GM21367 (cell line): ENCODE results near the gene ZBTB2.
A peak's percentile ranks its signal among the peaks of the same experiment; 100 is the strongest.

Source experiments
- ATAC-seq: cut with Tn5 transposase; IDR thresholded peaks from one replicate; pipeline ENCODE4 v1.9.1; 2021; ENCODE audit not compliant: unreplicated experiment

Gene ZBTB2, protein sequence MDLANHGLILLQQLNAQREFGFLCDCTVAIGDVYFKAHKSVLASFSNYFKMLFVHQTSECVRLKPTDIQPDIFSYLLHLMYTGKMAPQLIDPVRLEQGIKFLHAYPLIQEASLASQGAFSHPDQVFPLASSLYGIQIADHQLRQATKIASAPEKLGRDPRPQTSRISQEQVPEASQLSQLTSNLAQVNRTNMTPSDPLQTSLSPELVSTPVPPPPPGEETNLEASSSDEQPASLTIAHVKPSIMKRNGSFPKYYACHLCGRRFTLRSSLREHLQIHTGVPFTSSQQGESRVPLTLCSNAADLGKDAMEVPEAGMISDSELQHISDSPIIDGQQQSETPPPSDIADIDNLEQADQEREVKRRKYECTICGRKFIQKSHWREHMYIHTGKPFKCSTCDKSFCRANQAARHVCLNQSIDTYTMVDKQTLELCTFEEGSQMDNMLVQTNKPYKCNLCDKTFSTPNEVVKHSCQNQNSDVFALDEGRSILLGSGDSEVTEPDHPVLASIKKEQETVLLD

DNA sequence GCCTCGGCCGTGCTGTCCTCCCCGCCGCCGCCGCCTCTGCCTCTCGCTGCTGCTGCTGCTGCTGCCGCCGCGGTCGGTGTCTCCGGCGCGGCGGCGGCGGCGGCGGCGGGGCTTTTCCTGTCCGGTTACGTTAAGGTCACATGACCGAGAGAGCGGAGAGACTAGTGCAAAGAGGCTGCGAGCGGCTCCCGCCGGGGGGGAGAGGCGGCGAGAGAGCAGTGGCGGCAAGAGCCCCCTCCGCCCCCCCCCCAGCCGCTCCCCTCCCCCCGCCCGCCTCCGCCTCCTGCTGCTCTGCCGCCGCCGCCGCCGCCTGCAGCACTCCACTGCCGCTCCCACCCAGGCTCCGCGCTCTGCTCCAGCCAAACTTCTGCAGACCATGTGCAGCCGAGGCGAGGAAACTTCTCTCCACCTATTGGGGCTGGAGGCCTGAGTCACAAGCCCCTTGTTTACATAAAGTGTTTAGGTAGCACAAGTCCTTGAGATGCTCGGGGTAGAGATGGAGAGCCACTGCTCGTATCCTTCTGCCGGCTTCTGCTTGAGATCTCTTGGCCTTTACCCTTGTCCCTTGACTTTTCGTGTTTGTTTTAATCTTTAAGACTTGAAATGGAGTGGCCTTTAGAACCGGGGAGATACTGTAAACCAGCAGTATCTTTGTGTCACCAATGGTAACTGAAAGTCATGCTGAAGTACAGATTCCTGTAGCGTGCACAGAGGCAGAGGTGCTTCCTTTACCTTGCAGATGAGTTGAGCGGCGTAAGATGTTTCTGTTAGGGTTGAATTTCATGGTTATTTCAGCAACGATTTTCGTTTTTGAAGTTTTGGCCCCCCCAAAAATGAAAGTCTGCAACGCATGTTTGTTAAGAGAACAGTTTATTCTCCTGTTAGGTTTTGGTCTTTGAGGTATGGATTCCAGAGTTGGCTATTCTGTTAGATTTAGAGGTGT is at the start of gene ZBTB2:
Gene ZBTB2 (minus strand): TSS at position 89 of the 943 bp plus-strand sequence. CDS start 17,922 bp downstream, outside the sequence.
- ATAC-seq, result peak; percentile 9

DNA sequence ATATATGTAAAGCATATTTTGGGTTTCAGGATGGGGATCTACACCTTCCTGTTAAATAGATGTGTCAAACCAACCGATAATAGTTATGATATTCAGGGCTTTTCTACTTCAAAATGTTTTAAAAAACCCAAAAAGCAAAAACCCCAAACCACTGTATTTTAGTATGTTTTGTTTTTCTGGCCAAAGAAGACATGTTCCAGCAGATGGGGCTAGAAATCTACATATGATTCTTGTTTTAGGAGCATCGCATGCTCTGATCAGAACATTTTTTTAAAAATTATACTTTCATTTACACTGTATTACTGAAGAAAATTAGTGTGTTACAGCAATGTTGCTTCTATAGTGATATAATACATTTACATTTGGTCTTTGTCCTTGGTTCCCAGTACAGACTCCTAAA is 49.6 kb upstream of the ZBTB2 start:
- ATAC-seq, result peak; percentile 47

DNA sequence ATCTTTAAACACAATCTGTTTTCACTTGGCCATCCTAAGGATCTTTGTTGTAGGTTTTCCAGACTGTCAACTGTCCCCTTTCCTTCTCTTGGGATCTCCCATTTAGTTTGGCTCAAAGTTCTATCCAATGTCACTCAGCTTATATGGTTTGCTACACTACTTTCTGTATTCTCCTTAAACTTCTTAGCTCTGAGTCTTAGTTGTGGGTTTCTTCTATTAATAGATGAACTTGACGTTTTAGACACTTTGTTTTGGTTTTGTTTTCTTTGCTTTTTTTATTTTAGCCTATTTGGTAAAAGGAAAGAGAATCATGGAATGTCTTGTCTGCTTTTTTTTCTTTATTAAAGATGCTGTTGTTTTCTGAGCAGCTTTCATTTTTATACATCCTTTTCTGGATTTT is 49.1 kb upstream of the ZBTB2 start:
- peak; percentile 59 for ATAC-seq

DNA sequence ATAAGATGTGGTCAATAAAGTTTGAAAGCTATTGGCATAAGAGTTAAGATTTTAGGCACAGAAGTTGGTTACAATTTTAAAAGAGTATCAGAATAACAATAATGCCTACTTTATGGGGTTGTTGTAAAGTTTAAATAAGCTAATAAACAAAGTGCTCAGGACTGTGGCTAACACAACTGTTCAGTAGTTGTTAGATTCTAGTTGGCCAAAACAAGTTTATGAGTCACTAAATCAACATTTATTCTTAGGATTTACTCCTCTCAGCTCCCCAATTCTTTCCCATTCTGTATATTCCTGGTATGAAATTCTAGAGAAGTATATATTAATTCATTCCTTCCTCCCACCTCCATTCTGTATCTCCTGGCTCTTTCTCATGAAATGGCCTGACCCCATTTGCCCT is 46.0 kb upstream of the ZBTB2 start:
- no peak for ATAC-seq

DNA sequence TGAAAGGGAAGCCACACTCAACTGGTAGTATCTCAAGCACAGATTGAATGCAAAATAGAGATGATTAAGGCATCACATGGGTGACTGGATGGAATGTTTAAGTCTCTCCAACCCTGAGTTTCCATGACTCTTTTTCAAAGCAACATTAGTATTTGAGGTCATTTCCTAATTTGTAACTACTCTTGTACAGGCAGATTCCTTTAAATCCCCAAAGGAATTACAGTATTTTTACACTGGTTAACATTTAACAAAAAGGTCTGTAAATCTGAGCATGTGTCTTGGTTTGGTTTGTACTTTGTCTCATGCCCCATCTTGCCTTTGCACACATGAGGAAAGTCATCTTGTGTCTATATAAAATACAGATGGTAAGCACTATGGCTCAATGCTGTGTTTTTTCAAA is 45.4 kb upstream of the ZBTB2 start:
- no peak for ATAC-seq

DNA sequence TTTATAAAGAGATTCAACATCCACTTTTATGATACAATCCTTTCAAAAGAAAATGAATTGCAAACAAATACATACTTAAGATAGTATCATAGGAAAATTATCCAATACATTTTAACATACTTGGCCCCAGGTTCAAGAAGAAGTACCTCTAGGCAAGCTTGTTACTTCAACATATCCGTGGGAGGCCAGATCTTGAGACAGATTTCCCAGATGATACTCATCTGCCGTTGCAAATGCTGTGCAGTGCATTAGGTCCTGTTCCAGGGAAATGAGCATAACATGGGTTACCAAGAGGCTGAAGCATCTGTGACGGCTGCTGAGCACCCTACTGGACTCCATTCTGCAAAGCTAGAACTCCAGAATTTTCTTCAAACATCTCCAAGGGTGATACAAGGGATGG is 44.9 kb upstream of the ZBTB2 start:
- ATAC-seq, result no peak

DNA sequence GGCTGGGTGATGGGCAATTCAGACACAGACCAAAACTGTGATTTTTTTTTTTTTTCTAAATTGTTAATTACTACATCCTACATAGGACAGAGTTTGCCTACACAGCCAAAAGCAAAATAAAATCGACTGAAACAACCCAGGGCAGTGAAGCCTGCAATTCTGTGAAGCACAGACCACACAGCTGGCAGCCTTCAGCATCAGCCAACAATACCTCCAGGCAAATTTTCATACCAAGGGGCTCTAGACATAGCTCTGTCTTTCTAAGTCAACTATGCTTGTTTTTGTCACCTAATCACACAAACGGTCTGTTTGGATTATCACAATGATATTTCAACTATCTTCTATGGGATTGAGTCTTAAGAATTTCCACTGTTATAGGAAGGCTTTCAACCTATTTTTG is 43.0 kb upstream of the ZBTB2 start:
- no peak for ATAC-seq

DNA sequence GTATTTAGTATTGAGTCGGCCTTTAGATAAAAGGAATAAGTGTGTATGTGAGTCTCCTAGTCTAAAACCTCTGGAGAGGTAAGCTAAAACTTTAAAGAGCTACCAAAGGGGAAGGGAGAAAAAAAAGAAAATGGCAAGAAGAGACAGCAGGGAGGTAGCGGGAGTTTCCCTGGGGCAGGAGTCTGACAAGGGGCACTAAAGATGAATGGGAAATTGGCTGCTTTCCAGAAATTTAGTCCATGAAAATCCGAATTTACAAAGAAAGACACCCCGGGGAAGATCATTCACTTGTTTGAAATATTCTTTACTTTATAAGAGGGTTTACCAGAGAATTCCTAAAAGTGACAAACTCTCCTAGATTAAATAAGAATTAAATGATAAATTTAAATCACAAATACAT is 41.3 kb upstream of the ZBTB2 start:
- no peak for ATAC-seq

DNA sequence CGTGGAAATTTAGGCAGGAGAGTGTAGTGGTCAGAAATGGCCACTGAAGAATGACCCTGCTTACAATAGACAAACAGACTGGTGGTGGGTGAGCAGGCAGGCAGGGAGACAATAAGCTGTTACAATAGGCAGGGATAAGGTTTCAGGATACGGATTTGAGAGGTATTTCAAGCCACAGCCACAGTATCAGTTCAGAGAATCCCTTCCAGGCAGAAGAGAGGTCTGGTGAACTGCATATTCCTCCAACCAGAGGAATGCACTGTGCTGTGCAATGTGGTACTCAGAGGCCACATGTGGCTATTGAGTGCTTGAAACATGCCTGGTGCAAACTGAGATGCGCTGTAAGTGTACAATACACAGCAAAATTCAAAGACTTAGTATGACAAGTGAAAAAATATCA is 40.0 kb upstream of the ZBTB2 start:
- ATAC-seq, result no peak

DNA sequence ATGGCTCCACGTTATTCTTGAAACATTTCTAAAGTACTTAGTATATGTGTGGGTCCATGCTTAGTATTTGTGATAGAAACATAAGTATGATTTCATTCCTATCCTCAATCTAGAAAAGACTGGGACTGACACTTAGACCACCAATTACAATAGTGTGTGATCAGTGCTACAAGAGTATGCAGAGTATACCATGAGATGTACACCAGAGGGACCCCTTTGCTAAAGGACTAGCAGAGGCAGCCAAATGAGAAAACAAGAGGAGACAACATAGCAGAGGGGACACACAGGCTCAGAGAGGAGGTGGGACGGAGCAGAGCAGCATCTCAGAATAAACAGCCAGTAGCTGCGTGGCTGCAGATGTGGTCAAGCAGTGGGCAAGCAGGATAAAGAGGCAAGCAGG is 39.5 kb upstream of the ZBTB2 start:
- ATAC-seq, result no peak

DNA sequence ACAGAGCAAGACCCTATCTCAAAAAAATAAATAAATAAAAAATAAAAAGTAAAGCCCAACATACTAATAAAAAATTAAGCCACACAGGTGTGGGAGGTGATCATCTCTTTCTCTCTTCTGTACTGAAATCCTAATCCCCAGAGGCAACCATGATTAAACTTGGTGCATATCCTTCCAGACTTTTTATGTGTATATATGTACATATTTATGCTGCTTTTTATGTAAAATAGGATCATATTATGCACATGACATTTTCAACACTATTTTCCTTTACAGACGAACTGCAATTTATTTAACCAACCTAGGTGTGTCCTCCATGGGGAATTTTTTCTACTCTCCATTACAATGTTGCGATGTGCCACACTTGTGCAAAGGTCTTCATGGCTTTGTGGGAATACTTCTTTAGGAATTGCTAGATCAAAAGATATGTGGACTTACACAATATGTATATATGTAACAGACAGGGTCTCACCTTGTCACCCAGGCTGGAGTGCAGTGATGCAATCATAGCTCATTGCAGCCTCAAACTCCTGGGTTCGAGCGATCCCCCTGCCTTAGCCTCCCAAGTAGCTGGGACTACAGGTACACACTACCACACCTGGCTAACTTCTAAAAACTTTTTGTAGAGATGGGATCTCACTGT is 36.9 kb upstream of the ZBTB2 start:
- ATAC-seq, result no peak

DNA sequence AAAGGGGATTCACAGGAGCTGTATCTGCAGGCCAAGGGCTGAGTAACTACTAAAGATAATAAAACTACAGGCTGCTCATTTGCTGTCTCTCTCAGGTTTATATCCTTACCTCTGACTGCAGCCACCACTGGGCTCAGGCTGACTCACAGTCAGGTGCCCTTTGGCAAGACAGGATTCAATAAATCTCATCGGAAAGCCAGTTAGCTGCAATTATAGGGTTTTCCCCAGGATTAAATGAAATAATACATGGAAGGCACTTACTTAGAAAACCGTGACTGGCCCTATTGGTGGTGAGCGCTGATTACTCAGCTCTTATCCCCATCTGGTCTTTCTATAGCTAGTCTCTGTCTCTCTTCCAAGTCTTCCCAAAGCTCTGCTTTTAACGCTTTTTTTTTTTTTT is 34.2 kb upstream of the ZBTB2 start:
- ATAC-seq, result no peak

DNA sequence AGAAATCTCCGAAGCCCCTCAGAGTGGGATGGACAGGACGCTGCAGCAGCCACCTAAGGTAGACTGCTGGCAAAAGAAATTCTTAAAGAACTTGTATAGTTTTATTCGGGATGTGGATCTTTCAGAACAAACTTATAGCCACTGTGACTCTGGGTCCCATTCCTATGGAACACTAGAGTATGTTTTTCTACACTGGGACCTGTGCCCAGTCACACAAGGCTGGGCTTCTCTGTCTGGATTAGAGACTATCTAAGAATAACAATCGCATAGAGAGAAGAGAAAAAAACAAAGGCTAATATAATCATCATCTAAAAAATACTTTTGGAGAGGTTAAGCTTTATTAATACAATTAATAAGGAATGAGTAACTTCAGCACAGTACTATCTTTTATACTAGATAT is 31.6 kb upstream of the ZBTB2 start:
- no peak for ATAC-seq

DNA sequence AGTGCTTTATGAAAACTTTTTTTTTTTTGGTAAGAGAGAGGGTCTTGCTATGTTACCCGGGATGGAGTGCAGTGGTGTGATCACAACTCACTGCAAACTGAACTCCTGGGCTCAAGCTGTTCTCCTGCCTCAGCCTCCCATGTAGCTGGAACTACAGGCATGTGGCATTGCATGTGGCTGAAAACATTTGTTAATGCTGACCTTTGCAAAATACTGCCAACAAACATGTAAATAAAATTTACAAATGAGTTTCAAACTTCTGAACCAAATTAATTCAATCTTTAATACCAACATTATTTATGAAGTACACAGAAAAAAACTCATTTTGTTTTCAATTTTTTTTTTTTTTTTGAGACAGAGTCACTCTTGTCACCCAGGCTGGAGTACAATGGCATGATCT is 26.1 kb upstream of the ZBTB2 start:
- ATAC-seq, result no peak

DNA sequence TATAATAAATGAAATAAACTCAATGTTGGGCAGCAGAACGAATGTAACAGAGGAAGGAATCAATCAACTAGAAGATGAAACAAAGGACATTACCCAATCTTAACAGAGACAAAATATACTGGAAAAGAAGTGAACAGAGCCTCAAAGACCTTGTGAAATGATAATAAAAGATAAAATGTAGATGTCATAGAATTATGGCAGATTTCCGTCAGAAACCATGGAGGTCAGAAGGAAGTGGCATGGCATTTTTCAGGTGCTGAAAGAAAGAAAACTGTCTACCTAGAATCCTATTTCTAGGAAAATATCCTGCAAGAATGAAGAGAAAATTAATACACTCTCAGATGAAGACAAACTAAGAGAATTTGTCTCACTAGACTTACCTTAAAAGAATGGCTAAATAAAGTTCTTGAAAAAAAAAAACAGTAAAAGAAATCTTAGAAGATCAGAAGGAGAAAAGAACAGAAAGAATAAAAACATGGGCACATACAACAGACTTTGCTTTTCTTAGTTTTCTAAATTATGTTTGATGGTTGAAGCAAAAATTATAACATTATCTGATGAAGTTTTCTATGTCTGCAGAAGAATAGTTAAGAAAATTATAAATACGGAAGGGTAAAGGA is 23.4 kb upstream of the ZBTB2 start:
- no peak for ATAC-seq

DNA sequence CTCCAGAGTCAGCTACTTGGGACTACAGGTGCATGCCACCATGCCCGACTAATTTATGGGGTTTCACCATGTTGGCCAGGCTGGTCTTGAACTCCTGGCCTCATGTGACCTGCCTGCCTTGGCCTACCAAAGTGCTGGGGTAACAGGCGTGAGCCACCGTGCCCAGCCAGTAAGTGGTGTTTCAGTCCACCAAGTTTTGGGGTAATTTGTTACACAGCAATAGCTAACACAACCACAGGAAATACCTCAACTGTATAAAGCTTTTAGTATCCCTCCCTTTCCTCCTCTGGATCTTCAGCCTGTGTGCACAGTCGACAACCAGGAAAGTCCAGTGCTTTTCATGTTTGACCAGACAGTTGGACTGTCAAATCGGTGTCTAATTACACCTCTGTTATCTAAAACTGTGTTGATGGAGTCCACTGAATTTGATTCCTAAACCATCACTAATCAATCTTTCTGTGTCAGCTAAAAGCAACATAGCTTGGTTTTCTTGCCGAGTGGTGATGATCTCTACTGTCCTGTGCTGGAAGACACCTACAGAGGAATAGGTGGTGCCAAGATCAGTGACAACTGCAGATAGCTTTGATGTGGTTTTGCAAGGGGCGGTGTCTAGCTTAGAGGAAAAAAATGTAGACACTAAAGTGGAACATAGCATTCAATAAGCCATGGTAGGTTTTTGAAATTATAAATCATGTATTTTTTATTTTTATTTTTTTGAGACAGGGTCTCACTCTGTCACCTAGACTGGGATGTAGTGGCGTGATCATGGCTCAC is 22.2 kb upstream of the ZBTB2 start:
- ATAC-seq, result no peak

DNA sequence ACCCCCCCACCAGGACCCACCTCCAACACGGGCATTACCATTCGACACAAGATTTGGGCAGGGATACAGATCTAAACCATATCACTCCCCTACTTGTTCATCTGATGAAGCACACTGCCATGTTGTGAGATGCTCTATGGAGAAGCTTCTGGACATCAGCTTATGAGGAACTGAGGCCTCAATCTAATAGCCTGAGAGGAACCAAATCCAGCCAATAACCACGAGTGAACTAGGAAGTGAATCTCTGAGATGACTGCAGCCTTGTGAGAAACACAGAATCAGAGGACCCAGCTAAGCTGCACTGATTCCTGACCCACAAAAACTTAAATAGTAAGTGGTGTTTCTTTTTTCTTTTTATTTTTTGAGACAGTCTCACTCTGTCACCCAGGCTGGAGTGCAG is 21.6 kb upstream of the ZBTB2 start:
- ATAC-seq, result no peak

DNA sequence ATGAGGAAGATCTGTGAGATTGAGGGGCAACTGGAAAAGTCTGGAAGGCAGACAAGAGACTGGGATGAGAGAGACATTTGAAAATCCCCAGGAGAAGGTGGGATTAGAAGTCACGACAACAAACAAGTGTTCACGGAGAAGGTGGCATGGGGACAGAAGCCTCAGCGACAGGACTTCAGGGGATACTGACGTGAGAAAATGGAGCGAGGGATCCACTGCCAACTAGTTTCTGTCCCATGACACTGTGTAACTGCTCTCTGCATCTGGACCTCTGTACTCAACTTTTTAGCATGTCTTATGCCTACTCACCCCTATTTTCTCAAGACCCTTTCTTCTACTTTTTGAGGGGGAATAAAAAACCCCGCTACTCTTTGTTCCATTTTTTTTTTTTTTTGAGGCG is 18.3 kb upstream of the ZBTB2 start:
- no peak for ATAC-seq

DNA sequence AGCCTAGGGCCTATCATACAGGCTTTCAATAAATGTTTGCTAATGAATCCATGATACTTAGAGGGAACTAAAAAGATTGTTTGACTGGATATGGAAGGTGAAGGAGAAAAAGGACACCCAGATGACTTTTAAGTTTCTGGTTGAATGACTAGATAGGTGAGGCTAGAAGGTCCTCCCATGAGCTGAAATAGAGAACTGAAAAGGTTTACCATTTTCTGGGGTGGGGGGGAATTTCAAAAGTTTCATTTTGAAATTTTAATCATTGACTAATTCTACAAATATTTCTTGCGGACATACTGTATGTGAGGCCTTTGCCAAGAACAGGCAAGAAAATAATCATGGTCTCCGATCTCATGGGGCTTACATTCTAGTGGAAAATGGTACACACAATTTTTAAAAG is 17.9 kb upstream of the ZBTB2 start:
- peak; percentile 62 for ATAC-seq

DNA sequence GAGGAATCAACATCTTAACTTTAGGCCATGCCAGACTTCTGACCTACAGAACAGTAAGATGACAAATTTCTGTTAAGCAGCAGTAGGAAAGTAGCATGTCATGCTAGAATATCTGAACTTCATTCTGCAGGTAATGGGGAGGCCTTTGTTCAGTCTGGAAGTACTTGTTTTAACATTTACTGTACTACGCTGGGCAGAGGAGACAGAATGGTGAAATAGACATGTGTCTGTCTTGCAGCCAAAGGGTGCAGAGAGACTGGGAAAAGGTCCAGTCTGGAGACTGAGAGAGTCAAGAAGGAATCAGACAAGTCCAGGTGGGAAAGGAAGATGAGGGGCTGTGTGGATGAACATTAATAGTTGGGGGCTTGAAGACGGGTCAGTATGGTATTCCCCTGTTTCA is 17.5 kb upstream of the ZBTB2 start:
- ATAC-seq, result no peak
